Measurements from ENCODE around the gene LENG1. TPM values are rescaled to one million over a fixed set of nuclear protein-coding genes. Genes with fewer than 3 reads are reported as not detected.

Gene LENG1
- total and polyA plus RNA-seq, 9 of the 15 experiments (the other 6 are each of a cell fraction or from before 2014, with no cell fraction given) = 0.30 to 10.5 (median 4.7) TPM

GRCh38 chr19:54136864-54137698 lies 22.4 kb downstream of the LENG1 start (continued):
- TF ChIP-seq UBTF (IDR thresholded peaks at IDR 0.05; ENCODE audit: borderline replicate concordance in 1 of 2, low read depth in 2 of 2, low read length in 2 of 2) (0 out of 4 replicates have a peak, but pooled peaks of 1 of the 2 experiments have one; percentile 17), ZNF586 (CRISPR knock-in tag; conservative IDR thresholded peaks at IDR 0.05) (no peak), ZNF140 (CRISPR knock-in tag; IDR thresholded peaks at IDR 0.05) (no peak), KLF16 (IDR thresholded peaks at IDR 0.05) (peak; percentile 52; the same call in 1 of the 2 replicates), BHLHE40 (IDR thresholded peaks at IDR 0.05; ENCODE audit: low read length) (no peak), RUNX1 (IDR thresholded peaks at IDR 0.05; ENCODE audit: low read depth) (0 out of 2 replicates have a peak, but pooled peaks have one; percentile 35), MAZ (CRISPR knock-in tag; conservative IDR thresholded peaks at IDR 0.05 in 1 of 2, IDR thresholded peaks at IDR 0.05 in 1 of 2) (peak; percentile 66 to 71; a peak in 3 of 4 replicates), ZNF197 (CRISPR knock-in tag; IDR thresholded peaks at IDR 0.05; ENCODE audit: low read depth) (no peak), SPI1 (IDR thresholded peaks at IDR 0.05; ENCODE audit: borderline replicate concordance, low read depth, low read length) (peak; percentile 10; the same call in 1 of the 2 replicates), ZNF518B (CRISPR knock-in tag; IDR thresholded peaks at IDR 0.05) (no peak), ZNF24 (IDR thresholded peaks at IDR 0.05) (no peak), FOS (IDR thresholded peaks at IDR 0.05; ENCODE audit: extremely low read depth, insufficient read length) (peak; percentile 99), RFX1 (IDR thresholded peaks at IDR 0.05) (no peak), TCFL5 (CRISPR knock-in tag; conservative IDR thresholded peaks at IDR 0.05) (no peak), STAT5A (IDR thresholded peaks at IDR 0.05; ENCODE audit: borderline replicate concordance, low read length) (no peak), MBD2 (IDR thresholded peaks at IDR 0.05; ENCODE audit: borderline replicate concordance, low read depth) (peak; percentile 100), ZNF445 (CRISPR knock-in tag; IDR thresholded peaks at IDR 0.05; ENCODE audit: low read depth) (no peak)
- TF ChIP-seq, protein P1, sequence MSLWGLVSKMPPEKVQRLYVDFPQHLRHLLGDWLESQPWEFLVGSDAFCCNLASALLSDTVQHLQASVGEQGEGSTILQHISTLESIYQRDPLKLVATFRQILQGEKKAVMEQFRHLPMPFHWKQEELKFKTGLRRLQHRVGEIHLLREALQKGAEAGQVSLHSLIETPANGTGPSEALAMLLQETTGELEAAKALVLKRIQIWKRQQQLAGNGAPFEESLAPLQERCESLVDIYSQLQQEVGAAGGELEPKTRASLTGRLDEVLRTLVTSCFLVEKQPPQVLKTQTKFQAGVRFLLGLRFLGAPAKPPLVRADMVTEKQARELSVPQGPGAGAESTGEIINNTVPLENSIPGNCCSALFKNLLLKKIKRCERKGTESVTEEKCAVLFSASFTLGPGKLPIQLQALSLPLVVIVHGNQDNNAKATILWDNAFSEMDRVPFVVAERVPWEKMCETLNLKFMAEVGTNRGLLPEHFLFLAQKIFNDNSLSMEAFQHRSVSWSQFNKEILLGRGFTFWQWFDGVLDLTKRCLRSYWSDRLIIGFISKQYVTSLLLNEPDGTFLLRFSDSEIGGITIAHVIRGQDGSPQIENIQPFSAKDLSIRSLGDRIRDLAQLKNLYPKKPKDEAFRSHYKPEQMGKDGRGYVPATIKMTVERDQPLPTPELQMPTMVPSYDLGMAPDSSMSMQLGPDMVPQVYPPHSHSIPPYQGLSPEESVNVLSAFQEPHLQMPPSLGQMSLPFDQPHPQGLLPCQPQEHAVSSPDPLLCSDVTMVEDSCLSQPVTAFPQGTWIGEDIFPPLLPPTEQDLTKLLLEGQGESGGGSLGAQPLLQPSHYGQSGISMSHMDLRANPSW (CRISPR knock-in tag; IDR thresholded peaks at IDR 0.05) = no peak
- TF ChIP-seq, protein P2, sequence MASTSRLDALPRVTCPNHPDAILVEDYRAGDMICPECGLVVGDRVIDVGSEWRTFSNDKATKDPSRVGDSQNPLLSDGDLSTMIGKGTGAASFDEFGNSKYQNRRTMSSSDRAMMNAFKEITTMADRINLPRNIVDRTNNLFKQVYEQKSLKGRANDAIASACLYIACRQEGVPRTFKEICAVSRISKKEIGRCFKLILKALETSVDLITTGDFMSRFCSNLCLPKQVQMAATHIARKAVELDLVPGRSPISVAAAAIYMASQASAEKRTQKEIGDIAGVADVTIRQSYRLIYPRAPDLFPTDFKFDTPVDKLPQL (IDR thresholded peaks at IDR 0.05; ENCODE audit: extremely low read depth, insufficient read length) = no peak

Measured in K562 (cell line).